ENCODE data around the gene S1PR4. TPM values are rescaled to one million over a fixed set of nuclear protein-coding genes. Genes with fewer than 3 reads are reported as not detected.

Gene S1PR4
- total RNA-seq, 2 experiments from 2014 or later, result 70.2 to 73.7 TPM

DNA sequence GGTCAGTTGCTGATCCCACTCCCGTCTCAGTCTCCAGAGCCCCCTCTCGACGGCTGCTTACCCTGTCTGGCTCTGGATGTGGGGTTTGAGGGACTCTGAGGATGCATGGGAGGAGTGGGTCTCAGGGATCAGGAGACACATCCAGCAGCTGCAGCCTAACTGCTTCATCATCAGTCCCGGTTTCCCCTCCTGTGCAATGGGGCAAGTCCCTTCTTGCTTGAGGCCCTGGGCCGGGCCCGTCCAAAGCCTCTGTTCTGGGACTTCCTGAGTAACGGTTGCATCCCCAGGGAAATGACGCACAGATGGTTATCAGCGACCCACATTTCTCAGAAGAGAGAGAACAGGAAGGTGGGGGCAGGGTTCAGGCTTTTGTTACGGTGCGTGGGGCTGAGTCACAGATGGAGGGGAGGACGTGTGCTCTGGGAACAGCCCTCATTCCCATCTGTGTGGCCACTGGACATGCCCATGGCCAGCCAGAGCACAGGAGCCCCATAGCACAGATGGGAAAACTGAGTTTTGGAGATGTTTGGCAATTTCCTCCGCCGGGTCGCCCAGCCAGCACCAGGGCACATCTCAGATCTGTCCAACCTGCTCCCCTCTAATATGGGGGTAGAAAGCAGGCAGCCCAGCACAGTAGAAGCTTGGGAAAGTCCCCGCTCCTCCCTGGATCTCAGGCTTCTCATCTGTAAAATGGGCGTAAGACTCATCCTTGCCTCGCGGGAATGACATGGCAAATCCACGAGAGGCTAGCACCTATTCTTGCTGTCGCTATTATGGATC, 23.4 kb upstream of the S1PR4 start:
- peak; percentile 54 to 96 (median 74) for DNase-seq
- no peaks in the 10 kb centered on the region for H3K27me3 ChIP-seq (ENCODE audit: control insufficient read depth in 1 of 2, insufficient read depth in 2 of 2, low read length in 2 of 2)
- H3K4me1 Mint-ChIP-seq (ENCODE audit: low read depth), result no peaks in the 10 kb centered on the region
- no peaks in the 10 kb centered on the region for H3K27me3 Mint-ChIP-seq
- H3K27ac ChIP-seq (ENCODE audit: low read depth in 1 of 2, low read length in 2 of 2), result peak overlapping the region; percentile 27 to 78
- H3K4me1 ChIP-seq (ENCODE audit: insufficient read depth, low read length), result peaks cover 37% of the 10 kb centered on the region
- intact Hi-C loops (cut with DNase I, micrococcal nuclease), result no loop called here
- peaks cover 0 to 6% of the 10 kb centered on the region in 2 experiments for H3K9me3 ChIP-seq (ENCODE audit: control insufficient read depth in 1 of 2, insufficient read depth in 1 of 2, low read length in 2 of 2)
- peaks cover 5% of the 10 kb centered on the region for H3K36me3 ChIP-seq (ENCODE audit: insufficient read depth, low read length)
- ChIA-PET CTCF (no interaction called here), POLR2A (no interaction called here)
- ATAC-seq (ENCODE audit: poor library complexity), result peak; percentile 91
- peak overlapping the region; percentile 24 for H3K4me3 ChIP-seq (ENCODE audit: low read length)
- TF ChIP-seq, protein P1, sequence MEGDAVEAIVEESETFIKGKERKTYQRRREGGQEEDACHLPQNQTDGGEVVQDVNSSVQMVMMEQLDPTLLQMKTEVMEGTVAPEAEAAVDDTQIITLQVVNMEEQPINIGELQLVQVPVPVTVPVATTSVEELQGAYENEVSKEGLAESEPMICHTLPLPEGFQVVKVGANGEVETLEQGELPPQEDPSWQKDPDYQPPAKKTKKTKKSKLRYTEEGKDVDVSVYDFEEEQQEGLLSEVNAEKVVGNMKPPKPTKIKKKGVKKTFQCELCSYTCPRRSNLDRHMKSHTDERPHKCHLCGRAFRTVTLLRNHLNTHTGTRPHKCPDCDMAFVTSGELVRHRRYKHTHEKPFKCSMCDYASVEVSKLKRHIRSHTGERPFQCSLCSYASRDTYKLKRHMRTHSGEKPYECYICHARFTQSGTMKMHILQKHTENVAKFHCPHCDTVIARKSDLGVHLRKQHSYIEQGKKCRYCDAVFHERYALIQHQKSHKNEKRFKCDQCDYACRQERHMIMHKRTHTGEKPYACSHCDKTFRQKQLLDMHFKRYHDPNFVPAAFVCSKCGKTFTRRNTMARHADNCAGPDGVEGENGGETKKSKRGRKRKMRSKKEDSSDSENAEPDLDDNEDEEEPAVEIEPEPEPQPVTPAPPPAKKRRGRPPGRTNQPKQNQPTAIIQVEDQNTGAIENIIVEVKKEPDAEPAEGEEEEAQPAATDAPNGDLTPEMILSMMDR (IDR thresholded peaks at IDR 0.05), result no peak
- H3K4me3 Mint-ChIP-seq, result peak overlapping the region; percentile 52
- H3K9me3 Mint-ChIP-seq, result no peaks in the 10 kb centered on the region
- peak overlapping the region; percentile 87 for H3K27ac Mint-ChIP-seq
- no peaks in the 10 kb centered on the region for H3K36me3 Mint-ChIP-seq (ENCODE audit: low read depth)

DNA sequence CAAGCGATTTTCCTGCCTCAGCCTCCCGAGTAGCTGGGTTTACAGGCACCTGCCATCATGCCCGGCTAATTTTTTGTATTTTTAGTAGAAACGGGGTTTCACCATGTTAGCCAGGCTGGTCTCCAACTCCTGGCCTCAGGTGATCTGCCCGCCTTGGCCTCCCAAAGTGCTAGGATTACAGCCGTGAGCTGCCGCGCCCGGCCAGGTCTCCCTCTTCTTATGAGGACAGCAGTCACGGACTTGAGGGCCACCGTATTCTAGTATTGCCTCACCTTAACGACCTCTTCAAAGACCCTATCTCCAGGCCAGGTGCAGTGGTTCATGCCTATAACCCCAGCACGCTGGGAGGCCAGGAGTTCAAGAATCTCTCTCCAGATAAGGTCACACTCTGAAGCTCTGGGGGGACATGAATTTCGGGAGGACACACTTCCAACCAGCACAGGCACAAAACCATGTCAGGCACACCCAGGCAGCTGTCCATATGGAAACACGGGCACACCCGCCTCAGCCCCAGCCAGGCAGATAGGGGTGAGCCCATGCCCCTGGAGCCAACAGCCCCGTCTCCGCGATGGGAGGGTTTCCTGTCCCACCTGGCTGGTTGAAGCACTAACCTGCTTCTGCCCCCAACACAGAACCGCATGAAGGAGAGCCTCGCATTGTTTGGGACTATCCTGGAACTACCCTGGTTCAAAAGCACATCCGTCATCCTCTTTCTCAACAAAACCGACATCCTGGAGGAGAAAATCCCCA, 21.3 kb upstream of the S1PR4 start:
- H3K4me1 Mint-ChIP-seq (ENCODE audit: low read depth), result no peaks in the 10 kb centered on the region
- H3K36me3 Mint-ChIP-seq (ENCODE audit: low read depth), result no peaks in the 10 kb centered on the region
- no peaks in the 10 kb centered on the region for H3K9me3 Mint-ChIP-seq
- Histone ChIP-seq H3K9me3 (ENCODE audit: control insufficient read depth in 1 of 2, insufficient read depth in 1 of 2, low read length in 2 of 2) (peaks cover 0 to 6% of the 10 kb centered on the region in 2 experiments), H3K4me1 (ENCODE audit: insufficient read depth, low read length) (peaks cover 32% of the 10 kb centered on the region), H3K4me3 (ENCODE audit: low read length) (no peak overlapping the region), H3K27me3 (ENCODE audit: control insufficient read depth in 1 of 2, insufficient read depth in 2 of 2, low read length in 2 of 2) (no peaks in the 10 kb centered on the region), H3K27ac (ENCODE audit: low read depth in 1 of 2, low read length in 2 of 2) (no peak overlapping the region), H3K36me3 (ENCODE audit: insufficient read depth, low read length) (peaks cover 3% of the 10 kb centered on the region)
- CTCF ChIA-PET, result interaction anchor here (0.9 kb wide), 1 partner anchor 49 kb away, joined by 3 read pairs; no protein-coding TSS in a partner anchor
- no peak overlapping the region for H3K4me3 Mint-ChIP-seq
- intact Hi-C loops (cut with DNase I, micrococcal nuclease), result no loop called here
- H3K27ac Mint-ChIP-seq, result peak overlapping the region; percentile 30
- ATAC-seq (ENCODE audit: poor library complexity) (no peak), DNase-seq (no peak)
- TF ChIP-seq, protein P1 (IDR thresholded peaks at IDR 0.05), result no peak
- no peaks in the 10 kb centered on the region for H3K27me3 Mint-ChIP-seq
- POLR2A ChIA-PET, result no interaction called here

DNA sequence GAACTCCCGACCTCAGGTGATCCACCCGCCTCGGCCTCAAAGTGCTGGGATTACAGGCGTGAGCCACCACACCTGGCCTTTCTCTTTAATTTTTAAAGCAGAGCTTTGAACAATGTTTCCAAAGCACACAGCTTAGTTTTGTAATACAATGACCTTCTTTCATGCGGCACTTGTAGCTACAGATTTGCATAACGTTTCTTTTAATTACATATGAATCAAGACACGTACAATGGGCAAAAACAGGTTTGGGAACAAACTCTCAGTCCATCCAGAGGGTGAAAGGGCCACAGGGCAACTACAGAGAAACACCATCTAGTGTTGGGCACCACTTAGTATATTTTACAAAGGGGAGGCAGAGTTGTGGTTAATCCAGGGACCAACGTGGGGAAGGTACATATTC, 19.0 kb upstream of the S1PR4 start:
- Mint-ChIP-seq H3K27ac (no peak overlapping the region), H3K9me3 (no peaks in the 10 kb centered on the region), H3K27me3 (no peaks in the 10 kb centered on the region), H3K36me3 (ENCODE audit: low read depth) (no peaks in the 10 kb centered on the region), H3K4me3 (no peak overlapping the region), H3K4me1 (ENCODE audit: low read depth) (peaks cover 6% of the 10 kb centered on the region)
- ChIA-PET POLR2A (interaction anchor here (0.6 to 1.2 kb wide), 2 partner anchors 11 to 18 kb away, joined by 3 read pairs; no protein-coding TSS in a partner anchor), CTCF (interaction anchor here (0.9 kb wide), 1 partner anchor 30 kb away, joined by 4 read pairs; no protein-coding TSS in a partner anchor)
- DNase-seq, result no peak
- peaks cover 34% of the 10 kb centered on the region for H3K4me1 ChIP-seq (ENCODE audit: insufficient read depth, low read length)
- H3K4me3 ChIP-seq (ENCODE audit: low read length), result no peak overlapping the region
- TF ChIP-seq, protein P1 (IDR thresholded peaks at IDR 0.05), result no peak
- H3K27me3 ChIP-seq (ENCODE audit: control insufficient read depth in 1 of 2, insufficient read depth in 2 of 2, low read length in 2 of 2), result no peaks in the 10 kb centered on the region
- no peak overlapping the region for H3K27ac ChIP-seq (ENCODE audit: low read depth in 1 of 2, low read length in 2 of 2)
- intact Hi-C loops (cut with DNase I, micrococcal nuclease), result no loop called here
- ATAC-seq (ENCODE audit: poor library complexity), result no peak
- no peaks in the 10 kb centered on the region for H3K36me3 ChIP-seq (ENCODE audit: insufficient read depth, low read length)
- H3K9me3 ChIP-seq (ENCODE audit: control insufficient read depth in 1 of 2, insufficient read depth in 1 of 2, low read length in 2 of 2), result no peaks in the 10 kb centered on the region
